Activated CD4-positive, alpha-beta T cell treated with anti-CD3 and anti-CD28 coated beads, Interleukin-2, amount 50 U/mL, for 16 hours (primary cell): Measurements from ENCODE around the gene BPIFB6.

Experiments used
- DNase-seq: peaks from one replicate; pipeline ENCODE4 v3.0.0-alpha.2; 2020

The BPIFB6 gene

GRCh38 chr20:33031531-33031930 is at the start of gene BPIFB6:
BPIFB6 (plus strand) TSS chr20:33031648; CDS start chr20:33031648, 0 bp downstream.
- no peak for DNase-seq

- no peak for DNase-seq
Measured at GRCh38 chr20:32982617-32983458, 48.6 kb upstream of the BPIFB6 start.

GRCh38 chr20:32983459-32984112 is 47.9 kb upstream of the BPIFB6 start:
- DNase-seq: no peak

GRCh38 chr20:32984196-32984595 is 47.3 kb upstream of the BPIFB6 start:
- DNase-seq: no peak

GRCh38 chr20:32984631-32985354 is 46.7 kb upstream of the BPIFB6 start:
- DNase-seq: no peak

GRCh38 chr20:32985596-32985995 is 45.9 kb upstream of the BPIFB6 start:
- DNase-seq: no peak

GRCh38 chr20:32986331-32986966 is 45.0 kb upstream of the BPIFB6 start:
- no peak for DNase-seq

GRCh38 chr20:32987044-32987825 is 44.2 kb upstream of the BPIFB6 start:
- no peak for DNase-seq

GRCh38 chr20:32988008-32988407 is 43.4 kb upstream of the BPIFB6 start:
- DNase-seq: no peak

- no peak for DNase-seq
Measured at GRCh38 chr20:32989507-32990283, 41.8 kb upstream of the BPIFB6 start.

- DNase-seq: no peak
Measured at GRCh38 chr20:32990426-32990825, 41.0 kb upstream of the BPIFB6 start.

- DNase-seq: no peak
Measured at GRCh38 chr20:32991383-32991782, 40.1 kb upstream of the BPIFB6 start.

- no peak for DNase-seq
Measured at GRCh38 chr20:32991792-32992641, 39.4 kb upstream of the BPIFB6 start.

- no peak for DNase-seq
Measured at GRCh38 chr20:32993496-32994050, 37.9 kb upstream of the BPIFB6 start.

- DNase-seq: no peak
Measured at GRCh38 chr20:32995802-32996201, 35.6 kb upstream of the BPIFB6 start.

GRCh38 chr20:32997431-32997830 is 34.0 kb upstream of the BPIFB6 start:
- no peak for DNase-seq

- DNase-seq: no peak
Measured at GRCh38 chr20:32999603-33000250, 31.7 kb upstream of the BPIFB6 start.

- no peak for DNase-seq
Measured at GRCh38 chr20:33000802-33001466, 30.5 kb upstream of the BPIFB6 start.
